HepG2 (cell line): Measurements from ENCODE around the gene SS18L1. TPM values are rescaled to one million over a fixed set of nuclear protein-coding genes. Genes with fewer than 3 reads are reported as not detected.

Experiments used
- ASH2L ChIP-seq: fragments of 300-600, 200-600 bp; sonication (generic); IDR thresholded peaks from 2 replicates; pipeline ENCODE4 v1.7.0; 2017; ENCODE audit warnings: low read depth, mild to moderate bottlenecking, moderate library complexity, mixed read lengths, low read length; ENCODE audit not compliant: insufficient read length
- CBX1 ChIP-seq: IDR thresholded peaks from one replicate; pipeline ENCODE4 v1.6.1; 2016; ENCODE audit warnings: antibody characterized with exemption, low read depth
- FIP1L1 ChIP-seq: fragments of 200-400 bp; formaldehyde crosslinking; IDR thresholded peaks from 2 replicates; pipeline ENCODE4 v1.6.1; 2018; ENCODE audit warnings: low read depth, mild to moderate bottlenecking, low read length, moderate library complexity, borderline replicate concordance; ENCODE audit not compliant: insufficient read depth
- FUBP1 ChIP-seq: sonication (generic); formaldehyde crosslinking; IDR thresholded peaks from 2 replicates; pipeline ENCODE4 v1.5.1; 2020; ENCODE audit warnings: missing genetic modification reagents, mild to moderate bottlenecking, borderline replicate concordance
- IKZF1 ChIP-seq: fragments of 450-650 bp; IDR thresholded peaks from 2 replicates; pipeline ENCODE4 v1.7.1; 2016
- MAFG ChIP-seq: sonication (generic); formaldehyde crosslinking; IDR thresholded peaks from 2 replicates; pipeline ENCODE4 v1.5.1; 2020; ENCODE audit warnings: mild to moderate bottlenecking, missing genetic modification reagents
- MXD4 ChIP-seq: IDR thresholded peaks from 2 replicates; pipeline ENCODE4 v1.6.1; 2016; ENCODE audit warnings: mild to moderate bottlenecking, missing biosample characterization, missing genetic modification reagents
- NCOA2 ChIP-seq: sonication (generic); formaldehyde crosslinking; IDR thresholded peaks from 2 replicates; pipeline ENCODE4 v1.8.0; 2022; ENCODE audit warnings: inconsistent platforms
- PHF20 ChIP-seq: sonication (generic); formaldehyde crosslinking; IDR thresholded peaks from 2 replicates; pipeline ENCODE4 v1.5.0; 2020; ENCODE audit warnings: mild to moderate bottlenecking, missing genetic modification reagents
- PHF8 ChIP-seq: sonication (generic); formaldehyde crosslinking; IDR thresholded peaks from 2 replicates; pipeline ENCODE4 v1.5.0; 2020; ENCODE audit warnings: missing genetic modification reagents
- RAD21 ChIP-seq: fragments of 450-650 bp; formaldehyde crosslinking; IDR thresholded peaks from 2 replicates; pipeline ENCODE4 v1.5.0; 2020; ENCODE audit warnings: mild to moderate bottlenecking
- RARG ChIP-seq: sonication (generic); formaldehyde crosslinking; IDR thresholded peaks from 2 replicates; pipeline ENCODE4 v1.4.0; 2020; ENCODE audit warnings: low read depth, mild to moderate bottlenecking, missing genetic modification reagents
- SIN3A ChIP-seq: IDR thresholded peaks from 2 replicates; pipeline ENCODE4 v1.6.1; 2011; ENCODE audit warnings: low read depth, mild to moderate bottlenecking, control low read depth, low read length, borderline replicate concordance
- SIX1 ChIP-seq: sonication (generic); formaldehyde crosslinking; IDR thresholded peaks from 2 replicates; pipeline ENCODE4 v1.4.0; 2020; ENCODE audit warnings: missing genetic modification reagents, borderline replicate concordance
- STAT5B ChIP-seq: sonication (generic); formaldehyde crosslinking; IDR thresholded peaks from 2 replicates; pipeline ENCODE4 v1.4.0; 2020; ENCODE audit warnings: missing genetic modification reagents
- TFAP4 ChIP-seq: sonication (generic); IDR thresholded peaks from 2 replicates; pipeline ENCODE4 v1.6.1; 2016; ENCODE audit warnings: low read depth, borderline replicate concordance
- ZFP36 ChIP-seq: fragments of 150-350 bp; IDR thresholded peaks from 2 replicates; pipeline ENCODE4 v1.6.1; 2018; ENCODE audit warnings: borderline replicate concordance, low read length, low read depth; ENCODE audit not compliant: partially characterized antibody
- ZMAT3 ChIP-seq: sonication (generic); formaldehyde crosslinking; conservative IDR thresholded peaks from 2 replicates; pipeline ENCODE4 v1.7.0; 2021; ENCODE audit warnings: missing genetic modification reagents
- ZNF12 ChIP-seq: sonication (generic); formaldehyde crosslinking; IDR thresholded peaks from 2 replicates; pipeline ENCODE4 v1.5.0; 2020; ENCODE audit warnings: missing genetic modification reagents
- ZNF263 ChIP-seq: sonication (generic); formaldehyde crosslinking; IDR thresholded peaks from 2 replicates; pipeline ENCODE4 v1.4.0; 2020; ENCODE audit warnings: missing genetic modification reagents
- ZNF30 ChIP-seq: sonication (generic); formaldehyde crosslinking; IDR thresholded peaks from 2 replicates; pipeline ENCODE4 v1.5.0; 2020; ENCODE audit warnings: mild to moderate bottlenecking, missing genetic modification reagents
- ZNF33A ChIP-seq: sonication (generic); formaldehyde crosslinking; IDR thresholded peaks from 2 replicates; pipeline ENCODE4 v1.5.1; 2020; ENCODE audit warnings: missing genetic modification reagents, mild to moderate bottlenecking, moderate library complexity, borderline replicate concordance
- ZNF354B ChIP-seq: sonication (generic); formaldehyde crosslinking; IDR thresholded peaks from 2 replicates; pipeline ENCODE4 v1.8.0; 2022; ENCODE audit warnings: mild to moderate bottlenecking, missing genetic modification reagents
- ZNF510 ChIP-seq: sonication (generic); formaldehyde crosslinking; IDR thresholded peaks from 2 replicates; pipeline ENCODE4 v1.4.0; 2020; ENCODE audit warnings: low read depth, mild to moderate bottlenecking, missing genetic modification reagents
- ZNF652 ChIP-seq: IDR thresholded peaks from 2 replicates; pipeline ENCODE4 v1.6.1; 2016; ENCODE audit warnings: low read depth, borderline replicate concordance
- polyA plus RNA-seq, 8 experiments: library from polyadenylated mRNA; depleted of rRNA in 3 of 8; stranded (reverse) in 7 of 8; unstranded in 1 of 8; fragments of >200 nt; fragmentation: Illumina TruSeq in 4 of 8; extraction: Trizol in 4 of 8; gene quantifications; 2 replicates each; pipeline versions ENCODE4 v1.2.1 to v1.2.3, GENCODE V29; 2011 to 2016; ENCODE audit warnings: low read depth in 4 of 8, missing spikeins in 1 of 8, mixed read lengths in 1 of 8; ENCODE audit not compliant: insufficient read depth in 1 of 8
- total RNA-seq, 5 experiments: library from RNA; depleted of rRNA; stranded (reverse); fragments of >200 nt; fragmentation: Illumina TruSeq; extraction: Trizol; gene quantifications; 2 replicates each; pipeline ENCODE4 v1.2.3, GENCODE V29; 2016; ENCODE audit warnings: low read depth in 1 of 5
- TF ChIP-seq, protein P1 (sequence below): sonication (generic); formaldehyde crosslinking; IDR thresholded peaks from 2 replicates; pipeline ENCODE4 v1.4.0; 2020; ENCODE audit warnings: missing genetic modification reagents
- TF ChIP-seq, protein P2 (sequence below): sonication (generic); formaldehyde crosslinking; IDR thresholded peaks from 2 replicates; pipeline ENCODE4 v1.4.0; 2020; ENCODE audit warnings: missing genetic modification reagents, low read depth, mild to moderate bottlenecking, borderline replicate concordance

The SS18L1 gene
- total and polyA plus RNA-seq, 2 of the 13 experiments (the other 11 are each of a cell fraction or from before 2014, with no cell fraction given): 17.8 to 27.6 TPM

GRCh38 chr20:62121776-62122653 is 21.6 kb upstream of the SS18L1 start, which contains the start of gene LSM14B (continued):
- TF ChIP-seq ZNF12 (no peak), ZNF33A (CRISPR knock-in tag) (no peak), STAT5B (CRISPR knock-in tag) (no peak), ZFP36 (no peak), FUBP1 (CRISPR knock-in tag) (no peak), MXD4 (CRISPR knock-in tag) (peak; percentile 78), ZNF263 (CRISPR knock-in tag) (peak; percentile 75), RARG (CRISPR knock-in tag) (no peak), FIP1L1 (no peak), SIN3A (peak; percentile 89), ASH2L (peak; percentile 86), ZNF30 (CRISPR knock-in tag) (no peak), RAD21 (peak; percentile 75), SIX1 (CRISPR knock-in tag) (no peak), MAFG (CRISPR knock-in tag) (no peak), ZMAT3 (no peak; the same call in 1 of the 2 replicates), PHF8 (CRISPR knock-in tag) (peak; percentile 67), ZNF652 (no peak), IKZF1 (no peak), ZNF354B (no peak), TFAP4 (peak; percentile 93), NCOA2 (CRISPR knock-in tag) (0 out of 2 replicates have a peak, but pooled peaks have one; percentile 5), CBX1 (no peak), PHF20 (CRISPR knock-in tag) (peak; percentile 49; the same call in 1 of the 2 replicates), ZNF510 (CRISPR knock-in tag) (0 out of 2 replicates have a peak, but pooled peaks have one; percentile 12)
- TF ChIP-seq, protein P1, sequence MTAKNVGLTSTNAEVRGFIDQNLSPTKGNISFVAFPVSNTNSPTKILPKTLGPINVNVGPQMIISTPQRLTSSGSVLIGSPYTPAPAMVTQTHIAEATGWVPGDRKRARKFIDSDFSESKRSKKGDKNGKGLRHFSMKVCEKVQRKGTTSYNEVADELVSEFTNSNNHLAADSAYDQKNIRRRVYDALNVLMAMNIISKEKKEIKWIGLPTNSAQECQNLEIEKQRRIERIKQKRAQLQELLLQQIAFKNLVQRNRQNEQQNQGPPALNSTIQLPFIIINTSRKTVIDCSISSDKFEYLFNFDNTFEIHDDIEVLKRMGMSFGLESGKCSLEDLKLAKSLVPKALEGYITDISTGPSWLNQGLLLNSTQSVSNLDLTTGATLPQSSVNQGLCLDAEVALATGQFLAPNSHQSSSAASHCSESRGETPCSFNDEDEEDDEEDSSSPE (CRISPR knock-in tag): peak; percentile 96
- TF ChIP-seq, protein P2, sequence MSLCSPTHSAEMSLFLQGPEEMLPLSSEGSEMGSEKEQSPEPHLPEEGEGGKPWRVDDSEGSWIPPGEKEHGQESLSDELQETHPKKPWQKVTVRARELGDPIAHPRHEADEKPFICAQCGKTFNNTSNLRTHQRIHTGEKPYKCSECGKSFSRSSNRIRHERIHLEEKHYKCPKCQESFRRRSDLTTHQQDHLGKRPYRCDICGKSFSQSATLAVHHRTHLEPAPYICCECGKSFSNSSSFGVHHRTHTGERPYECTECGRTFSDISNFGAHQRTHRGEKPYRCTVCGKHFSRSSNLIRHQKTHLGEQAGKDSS (CRISPR knock-in tag): peak; percentile 85
